Measurements from ENCODE around the gene USP1. TPM values are rescaled to one million over a fixed set of nuclear protein-coding genes. Genes with fewer than 3 reads are reported as not detected.
A peak's percentile ranks its signal among the peaks of the same experiment; 100 is the strongest.

Gene USP1
- total RNA-seq, 2 experiments from 2014 or later = 74.6 to 78.6 TPM

DNA sequence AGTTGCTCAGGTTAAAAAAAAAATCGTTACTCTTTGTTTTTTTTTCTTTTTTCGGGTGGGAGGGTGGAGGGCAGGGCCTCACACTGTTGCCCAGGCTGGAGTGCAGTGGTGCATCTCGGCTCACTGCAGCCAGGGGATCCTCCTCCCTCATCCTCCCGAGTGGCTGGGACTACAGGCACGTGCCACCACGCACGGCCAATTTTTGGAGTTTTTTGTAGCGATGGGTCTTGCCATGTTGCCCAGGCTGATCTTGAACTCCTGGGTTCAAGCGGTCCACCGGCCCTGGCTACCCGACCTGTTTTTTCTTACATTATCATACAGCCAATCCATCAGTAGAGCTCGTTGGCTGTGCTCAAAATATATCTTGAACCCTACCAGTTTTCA is 2.2 kb upstream of the USP1 start:
- Mint-ChIP-seq H3K9me3 (no peaks in the 10 kb centered on the region), H3K36me3 (ENCODE audit: low read depth) (peaks cover 16% of the 10 kb centered on the region), H3K4me1 (peaks cover 19% of the 10 kb centered on the region), H3K27ac (peak overlapping the region; percentile 98), H3K4me3 (peak overlapping the region; percentile 42), H3K27me3 (no peaks in the 10 kb centered on the region)
- DNase-seq = no peak
- POLR2A ChIA-PET = interaction anchor here (1.4 to 7.1 kb wide), 2 partner anchors 14 to 351 kb away, joined by 4 to 82 read pairs; no protein-coding TSS in a partner anchor
- CTCF ChIA-PET = interaction anchor here (2.2 kb wide), 1 partner anchor 10 kb away, joined by 7 read pairs; no protein-coding TSS in a partner anchor

- H3K27me3 Mint-ChIP-seq = no peaks in the 10 kb centered on the region
- no peak for DNase-seq
- H3K27ac Mint-ChIP-seq = peak overlapping the region; percentile 98
- ChIA-PET POLR2A (interaction anchor here (0.8 to 7.1 kb wide), 20 partner anchors 8 to 1381 kb away, joined by 3 to 82 read pairs (median 4); partner anchors contain the start of genes ATG4C, DOCK7, EFCAB7 and NFIA), CTCF (interaction anchor here (1.0 to 2.2 kb wide), 2 partner anchors 11 to 311 kb away, joined by 3 to 7 read pairs; no protein-coding TSS in a partner anchor)
- peaks cover 28% of the 10 kb centered on the region for H3K4me1 Mint-ChIP-seq
- peak overlapping the region; percentile 91 for H3K4me3 Mint-ChIP-seq
- H3K9me3 Mint-ChIP-seq = no peaks in the 10 kb centered on the region
- H3K36me3 Mint-ChIP-seq (ENCODE audit: low read depth) = peaks cover 23% of the 10 kb centered on the region
These were observed 1.4 kb upstream of the USP1 start for GRCh38 chr1:62435231-62436038.

DNA sequence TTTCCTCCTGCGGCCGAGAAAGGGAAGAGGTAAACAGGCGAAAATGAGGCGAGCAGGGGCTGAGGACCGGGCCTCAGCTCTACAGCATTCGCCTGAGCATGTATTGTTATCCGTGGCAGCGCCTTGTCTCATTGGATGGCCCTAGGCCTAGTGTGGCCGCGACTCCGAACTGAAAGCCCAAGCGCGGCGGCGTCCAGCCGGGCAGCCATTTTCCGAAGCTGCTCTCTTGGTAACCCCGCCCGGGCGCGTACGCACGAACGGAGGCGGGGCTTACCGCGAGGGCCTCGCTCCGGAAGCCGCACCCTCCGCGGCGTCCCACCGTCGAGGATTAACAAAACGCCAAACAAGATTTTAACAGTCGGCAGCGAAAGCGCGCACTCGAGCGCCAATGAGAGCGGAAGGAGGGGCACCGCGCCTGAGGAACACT is 797 bp upstream of the USP1 start:
- H3K4me1 Mint-ChIP-seq = peaks cover 34% of the 10 kb centered on the region
- ChIA-PET CTCF (interaction anchor here (1.0 to 2.2 kb wide), 2 partner anchors 12 to 311 kb away, joined by 3 to 7 read pairs; no protein-coding TSS in a partner anchor), POLR2A (interaction anchor here (0.7 to 7.1 kb wide), 22 partner anchors 9 to 1382 kb away, joined by 3 to 82 read pairs (median 4); partner anchors contain the start of genes ATG4C, DOCK7, EFCAB7 and NFIA)
- H3K36me3 Mint-ChIP-seq (ENCODE audit: low read depth) = peaks cover 29% of the 10 kb centered on the region
- H3K27ac Mint-ChIP-seq = peak overlapping the region; percentile 98
- H3K4me3 Mint-ChIP-seq = peak overlapping the region; percentile 91
- H3K9me3 Mint-ChIP-seq = no peaks in the 10 kb centered on the region
- DNase-seq = peak; percentile 98
- H3K27me3 Mint-ChIP-seq = no peaks in the 10 kb centered on the region

- ChIA-PET CTCF (interaction anchor here (2.1 kb wide), 1 partner anchor 14 kb away, joined by 6 read pairs; no protein-coding TSS in a partner anchor), POLR2A (interaction anchor here (1.2 to 7.1 kb wide), 2 partner anchors 11 to 18 kb away, joined by 4 to 82 read pairs; no protein-coding TSS in a partner anchor)
- no peak for DNase-seq
These were observed 558 bp downstream of the USP1 start for GRCh38 chr1:62437273-62437940.

DNA sequence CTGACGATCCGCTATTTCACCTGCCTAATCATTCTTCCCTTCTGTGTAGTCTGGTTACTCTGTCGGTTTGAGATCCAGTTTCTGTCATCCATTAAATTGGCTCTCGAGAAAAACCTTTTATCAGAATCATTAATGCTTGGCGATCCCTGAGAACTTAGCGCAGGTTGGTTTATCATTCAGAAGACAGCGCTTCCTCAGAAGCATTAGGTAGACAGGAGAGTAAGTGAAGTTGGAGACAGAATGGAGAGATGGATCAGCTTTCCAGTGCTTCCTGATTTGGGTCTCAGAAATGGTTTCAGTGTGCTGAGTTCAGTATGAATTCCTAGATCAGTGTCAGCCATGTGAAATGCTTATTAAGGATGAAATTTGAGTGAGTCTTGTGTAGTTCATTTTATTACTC is 1.3 kb downstream of the USP1 start:
- H3K4me1 Mint-ChIP-seq = peaks cover 46% of the 10 kb centered on the region

More at GRCh38 chr1:62437273-62437940, 558 bp downstream of the USP1 start:
- H3K4me3 Mint-ChIP-seq = peak overlapping the region; percentile 91
- peaks cover 46% of the 10 kb centered on the region for H3K4me1 Mint-ChIP-seq
- H3K27me3 Mint-ChIP-seq = no peaks in the 10 kb centered on the region
- H3K9me3 Mint-ChIP-seq = no peaks in the 10 kb centered on the region
- H3K36me3 Mint-ChIP-seq (ENCODE audit: low read depth) = peaks cover 42% of the 10 kb centered on the region
- H3K27ac Mint-ChIP-seq = peak overlapping the region; percentile 98

DNA sequence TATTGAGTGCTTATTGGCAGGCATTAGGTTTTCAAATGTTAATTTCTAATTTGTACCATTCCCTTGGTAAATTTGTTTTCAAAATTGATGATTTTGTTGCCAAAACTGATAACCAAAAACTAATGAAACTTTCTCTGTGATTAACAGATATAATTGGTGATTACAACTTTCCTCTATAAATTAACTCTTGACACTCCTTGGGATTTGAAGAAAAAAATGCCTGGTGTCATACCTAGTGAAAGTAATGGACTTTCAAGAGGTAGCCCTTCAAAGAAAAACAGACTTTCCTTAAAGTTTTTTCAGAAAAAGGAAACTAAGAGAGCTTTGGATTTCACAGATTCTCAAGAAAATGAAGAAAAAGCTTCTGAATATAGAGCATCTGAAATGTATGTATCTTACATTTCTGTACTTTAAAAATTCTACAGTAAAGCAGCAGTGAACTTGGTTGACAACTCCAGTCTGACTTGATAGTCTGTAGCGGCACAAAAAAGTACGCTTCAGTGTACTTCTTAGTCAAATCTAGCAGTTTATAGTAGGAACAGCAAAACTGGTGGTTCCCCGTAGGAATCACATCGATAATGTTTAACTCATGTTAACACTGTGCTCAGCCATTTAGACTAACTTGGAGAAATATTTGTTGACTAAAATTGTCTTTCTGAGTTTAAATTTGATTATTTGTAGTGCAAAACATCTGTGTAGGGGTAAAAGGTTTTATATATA is 3.0 kb downstream of the USP1 start:
- H3K27ac Mint-ChIP-seq = peak overlapping the region; percentile 54
- H3K9me3 Mint-ChIP-seq = no peaks in the 10 kb centered on the region
- no peak for DNase-seq
- H3K4me3 Mint-ChIP-seq = peak overlapping the region; percentile 91
- H3K36me3 Mint-ChIP-seq (ENCODE audit: low read depth) = peaks cover 63% of the 10 kb centered on the region
- H3K4me1 Mint-ChIP-seq = peaks cover 44% of the 10 kb centered on the region
- CTCF ChIA-PET = interaction anchor here (0.8 to 1.2 kb wide), 3 partner anchors 9 to 402 kb away, joined by 3 to 4 read pairs (median 3); no protein-coding TSS in a partner anchor
- no peaks in the 10 kb centered on the region for H3K27me3 Mint-ChIP-seq
- POLR2A ChIA-PET = interaction anchor here (0.9 to 7.1 kb wide), 3 partner anchors 9 to 307 kb away, joined by 3 to 82 read pairs (median 5); no protein-coding TSS in a partner anchor

More for the DNA sequence above, 1.3 kb downstream of the USP1 start:
- peaks cover 48% of the 10 kb centered on the region for H3K36me3 Mint-ChIP-seq (ENCODE audit: low read depth)
- H3K4me3 Mint-ChIP-seq = peak overlapping the region; percentile 91
- no peak for DNase-seq
- no peaks in the 10 kb centered on the region for H3K27me3 Mint-ChIP-seq
- ChIA-PET POLR2A (interaction anchor here (7.1 kb wide), 1 partner anchor 11 kb away, joined by 82 read pairs; no protein-coding TSS in a partner anchor), CTCF (interaction anchor here (2.1 kb wide), 1 partner anchor 13 kb away, joined by 6 read pairs; no protein-coding TSS in a partner anchor)
- peak overlapping the region; percentile 98 for H3K27ac Mint-ChIP-seq
- H3K9me3 Mint-ChIP-seq = no peaks in the 10 kb centered on the region

GRCh38 chr1:62444701-62445100 is 7.9 kb downstream of the USP1 start:
- peaks cover 93% of the 10 kb centered on the region for H3K36me3 Mint-ChIP-seq (ENCODE audit: low read depth)
- ChIA-PET POLR2A (interaction anchor here (1.1 to 8.0 kb wide), 2 partner anchors 7 to 14 kb away, joined by 3 to 82 read pairs; partner anchors contain the start of gene USP1), CTCF (no interaction called here)
- no peak overlapping the region for H3K4me3 Mint-ChIP-seq
- H3K4me1 Mint-ChIP-seq = peaks cover 69% of the 10 kb centered on the region
- no peak for DNase-seq
- no peaks in the 10 kb centered on the region for H3K9me3 Mint-ChIP-seq
- no peaks in the 10 kb centered on the region for H3K27me3 Mint-ChIP-seq
- no peak overlapping the region for H3K27ac Mint-ChIP-seq

DNA sequence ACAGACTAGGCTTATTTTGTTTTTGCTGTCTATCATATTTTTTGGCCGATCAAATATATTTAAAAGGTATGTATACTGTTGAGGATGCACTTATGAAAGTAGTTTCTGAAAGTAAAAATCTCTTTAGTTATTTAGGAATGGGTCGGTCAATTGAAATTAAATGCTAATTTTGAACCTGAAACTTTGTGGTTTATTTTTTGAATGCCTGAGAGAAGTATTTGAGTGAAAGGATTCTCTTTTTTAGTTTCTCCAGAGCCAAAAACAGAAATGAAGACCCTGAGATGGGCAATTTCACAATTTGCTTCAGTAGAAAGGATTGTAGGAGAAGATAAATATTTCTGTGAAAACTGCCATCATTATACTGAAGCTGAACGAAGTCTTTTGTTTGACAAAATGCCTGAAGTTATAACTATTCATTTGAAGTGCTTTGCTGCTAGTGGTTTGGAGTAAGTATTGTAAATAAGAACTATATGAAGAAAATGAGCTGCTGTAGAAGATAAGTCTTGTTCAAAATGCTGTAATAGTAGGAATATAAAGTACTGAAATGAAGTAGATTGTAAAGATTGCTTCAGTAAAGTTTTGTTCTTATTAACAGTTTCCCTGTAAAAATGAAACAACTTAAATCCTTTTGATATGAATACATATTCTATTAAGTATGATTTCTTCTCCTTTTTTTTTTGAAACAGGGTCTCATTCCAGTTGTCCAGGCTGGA is 11.5 kb downstream of the USP1 start:
- no peak overlapping the region for H3K4me3 Mint-ChIP-seq
- CTCF ChIA-PET = interaction anchor here (1.0 kb wide), 1 partner anchor 9 kb away, joined by 3 read pairs; no protein-coding TSS in a partner anchor
- H3K27ac Mint-ChIP-seq = peak overlapping the region; percentile 67
- DNase-seq = no peak
- H3K27me3 Mint-ChIP-seq = no peaks in the 10 kb centered on the region
- H3K36me3 Mint-ChIP-seq (ENCODE audit: low read depth) = peaks cover 82% of the 10 kb centered on the region
- POLR2A ChIA-PET = interaction anchor here (8.0 kb wide), 1 partner anchor 10 kb away, joined by 82 read pairs; the partner anchor contains the start of gene USP1
- peaks cover 58% of the 10 kb centered on the region for H3K4me1 Mint-ChIP-seq
- H3K9me3 Mint-ChIP-seq = no peaks in the 10 kb centered on the region

- peaks cover 46% of the 10 kb centered on the region for H3K4me1 Mint-ChIP-seq
- CTCF ChIA-PET = interaction anchor here (1.6 kb wide), 1 partner anchor 12 kb away, joined by 6 read pairs; no protein-coding TSS in a partner anchor
- H3K27me3 Mint-ChIP-seq = no peaks in the 10 kb centered on the region
- no peak for DNase-seq
- peak overlapping the region; percentile 72 for H3K27ac Mint-ChIP-seq
- H3K9me3 Mint-ChIP-seq = no peaks in the 10 kb centered on the region
- peaks cover 76% of the 10 kb centered on the region for H3K36me3 Mint-ChIP-seq (ENCODE audit: low read depth)
- POLR2A ChIA-PET = interaction anchor here (1.7 to 8.0 kb wide), 2 partner anchors 10 to 12 kb away, joined by 5 to 82 read pairs; partner anchors contain the start of gene USP1
- no peak overlapping the region for H3K4me3 Mint-ChIP-seq
These were observed 13.5 kb downstream of the USP1 start for GRCh38 chr1:62450301-62450700.

- H3K4me3 Mint-ChIP-seq = no peak overlapping the region
- DNase-seq = no peak
- peaks cover 31% of the 10 kb centered on the region for H3K4me1 Mint-ChIP-seq
- POLR2A ChIA-PET = no interaction called here
- peaks cover 63% of the 10 kb centered on the region for H3K36me3 Mint-ChIP-seq (ENCODE audit: low read depth)
- H3K27me3 Mint-ChIP-seq = no peaks in the 10 kb centered on the region
- H3K27ac Mint-ChIP-seq = no peak overlapping the region
- CTCF ChIA-PET = no interaction called here
- no peaks in the 10 kb centered on the region for H3K9me3 Mint-ChIP-seq
These were observed 16.1 kb downstream of the USP1 start for GRCh38 chr1:62452951-62453350.

- H3K4me3 Mint-ChIP-seq = no peak overlapping the region
- H3K27ac Mint-ChIP-seq = no peak overlapping the region
- peaks cover 27% of the 10 kb centered on the region for H3K36me3 Mint-ChIP-seq (ENCODE audit: low read depth)
- ChIA-PET CTCF (no interaction called here), POLR2A (interaction anchor here (1.3 to 1.6 kb wide), 2 partner anchors 13 to 17 kb away, joined by 3 to 5 read pairs; no protein-coding TSS in a partner anchor)
- H3K4me1 Mint-ChIP-seq = peaks cover 5% of the 10 kb centered on the region
- H3K27me3 Mint-ChIP-seq = no peaks in the 10 kb centered on the region
- H3K9me3 Mint-ChIP-seq = no peaks in the 10 kb centered on the region
- DNase-seq = no peak
These were observed 21.1 kb downstream of the USP1 start for GRCh38 chr1:62457955-62458354.
